HepG2 (cell line): ENCODE measurements around the gene CAMSAP1. TPM values are rescaled to one million over a fixed set of nuclear protein-coding genes. Genes with fewer than 3 reads are reported as not detected.

Experiments used
- ATAC-seq: fragments of 200-7000 bp; cut with Tn5 transposase; 3 replicates; pipeline ENCODE4 v1.9.1; 2020; ENCODE audit warnings: mild to moderate bottlenecking, moderate library complexity
- BruUV-seq: library from RNA; stranded (reverse); fragments of 400-500 nt; replicated peaks from 2 replicates; lab custom pipeline; 2021; lab: Mats Ljungman, UMichigan
- CTCF ChIA-PET: fragments of 300-600 bp; formaldehyde crosslinking; extraction: SDS; loops from one replicate; lab custom pipeline; 2021; ENCODE audit warnings: low total read pairs, inconsistent platforms, low intra/inter-chr PET ratio; lab: Yijun Ruan, JAX
- POLR2A ChIA-PET: fragments of 350-600 bp; sonication (Branson Sonifier 250); formaldehyde crosslinking; loops from one replicate; lab custom pipeline; 2020; ENCODE audit warnings: antibody characterized with exemption, inconsistent platforms; lab: Yijun Ruan, JAX
- DNase-seq: peaks from one replicate; pipeline ENCODE4 v3.0.0-alpha.2; 2015; ENCODE audit warnings: low spot score
- FAIRE-seq: peaks from 3 replicates; lab custom pipeline; 2011; peaks lifted over from hg19 to GRCh38; lab: Jason Lieb, UNC
- H2AFZ ChIP-seq: one replicate; pipeline ENCODE4 v1.6.1; 2011; ENCODE audit warnings: low read length, inconsistent platforms
- H3K27ac ChIP-seq: fragments of 300-600 bp; 3 replicates; pipeline ENCODE4 v1.8.0; 2011; ENCODE audit warnings: mixed run types, mild to moderate bottlenecking, mixed read lengths, low read length, inconsistent platforms; ENCODE audit not compliant: insufficient read depth; ENCODE audit errors: extremely low read length
- H3K27me3 ChIP-seq, 2 experiments: fragments of 200-600 bp in 1 of 2; 2 replicates in 1 of 2; 3 replicates in 1 of 2; pipeline versions ENCODE4 v1.6.0 to v1.8.0; 2011; ENCODE audit warnings: low read length in 2 of 2, mild to moderate bottlenecking in 2 of 2, moderate library complexity in 2 of 2, inconsistent platforms in 1 of 2; ENCODE audit not compliant: insufficient read depth in 2 of 2, control insufficient read depth in 1 of 2
- H3K36me3 ChIP-seq, 2 experiments: fragments of 200-600 bp in 1 of 2; replicated peaks in 1 of 2; 2 replicates in 1 of 2; 3 replicates in 1 of 2; pipeline versions ENCODE4 v1.5.1 to v1.8.0; 2011; ENCODE audit warnings: low read length in 2 of 2, inconsistent platforms in 1 of 2; ENCODE audit not compliant: insufficient read depth in 2 of 2, control insufficient read depth in 1 of 2
- H3K4me1 ChIP-seq: 2 replicates; pipeline ENCODE4 v1.5.1; 2012; ENCODE audit warnings: low read length, inconsistent platforms; ENCODE audit not compliant: insufficient read depth
- H3K4me2 ChIP-seq: 2 replicates; pipeline ENCODE4 v1.6.0; 2011; ENCODE audit warnings: low read depth, low read length, inconsistent platforms
- H3K4me3 ChIP-seq, 3 experiments: fragments of 200-600 bp in 1 of 3; sonication (generic), shearing (Covaris generic) in 1 of 3; replicated peaks in 1 of 3; 2 replicates each; pipeline ENCODE4 v1.5.1; 2011 to 2016; ENCODE audit warnings: low read length in 3 of 3, inconsistent platforms in 2 of 3, low read depth in 2 of 3, mild to moderate bottlenecking in 2 of 3, control low read depth in 1 of 3, mixed read lengths in 1 of 3; ENCODE audit not compliant: insufficient read depth in 1 of 3
- H3K79me2 ChIP-seq: one replicate; pipeline ENCODE4 v1.6.1; 2011; ENCODE audit warnings: low read length, inconsistent platforms; ENCODE audit not compliant: insufficient read depth
- H3K9ac ChIP-seq: 2 replicates; pipeline ENCODE4 v1.6.0; 2011; ENCODE audit warnings: mild to moderate bottlenecking, low read depth, low read length, inconsistent platforms; ENCODE audit not compliant: insufficient read depth
- H3K9me3 ChIP-seq: 2 replicates; pipeline ENCODE4 v1.5.1; 2012; ENCODE audit warnings: mild to moderate bottlenecking, low read length
- H4K20me1 ChIP-seq: 2 replicates; pipeline ENCODE4 v1.6.0; 2011; ENCODE audit warnings: inconsistent platforms, mild to moderate bottlenecking, low read length, moderate library complexity; ENCODE audit not compliant: insufficient read depth
- DMTF1 ChIP-seq: sonication (generic); formaldehyde crosslinking; IDR thresholded peaks from 2 replicates; pipeline ENCODE4 v1.4.0; 2020; ENCODE audit warnings: mild to moderate bottlenecking, missing genetic modification reagents
- EEA1 ChIP-seq: sonication (generic); formaldehyde crosslinking; IDR thresholded peaks from 2 replicates; pipeline ENCODE4 v1.5.1; 2020; ENCODE audit warnings: mild to moderate bottlenecking, missing genetic modification reagents, borderline replicate concordance
- HDAC2 ChIP-seq: sonication (generic); formaldehyde crosslinking; IDR thresholded peaks from 2 replicates; pipeline ENCODE4 v1.4.0; 2020; ENCODE audit warnings: missing genetic modification reagents
- HMGA1 ChIP-seq: sonication (generic); formaldehyde crosslinking; conservative IDR thresholded peaks from 2 replicates; pipeline ENCODE4 v1.4.0; 2020; ENCODE audit warnings: missing genetic modification reagents
- MED1 ChIP-seq: sonication (generic); formaldehyde crosslinking; IDR thresholded peaks from 2 replicates; pipeline ENCODE4 v1.4.0; 2020; ENCODE audit warnings: missing genetic modification reagents
- MYPOP ChIP-seq: sonication (generic); formaldehyde crosslinking; IDR thresholded peaks from 2 replicates; pipeline ENCODE4 v1.8.1; 2023; ENCODE audit warnings: mild to moderate bottlenecking, moderate library complexity, missing genetic modification reagents
- ZFX ChIP-seq: sonication (generic); formaldehyde crosslinking; IDR thresholded peaks from 2 replicates; pipeline ENCODE4 v1.4.0; 2020; ENCODE audit warnings: mild to moderate bottlenecking, low read depth, missing genetic modification reagents, moderate library complexity
- ZKSCAN5 ChIP-seq: sonication (generic); formaldehyde crosslinking; IDR thresholded peaks from 2 replicates; pipeline ENCODE4 v1.5.1; 2020; ENCODE audit warnings: mild to moderate bottlenecking, missing genetic modification reagents
- ZNF225 ChIP-seq: sonication (generic); formaldehyde crosslinking; IDR thresholded peaks from 2 replicates; pipeline ENCODE4 v1.4.0; 2020; ENCODE audit warnings: mild to moderate bottlenecking, missing genetic modification reagents
- ZNF280B ChIP-seq: sonication (generic); formaldehyde crosslinking; IDR thresholded peaks from 2 replicates; pipeline ENCODE4 v1.5.0; 2020; ENCODE audit warnings: missing genetic modification reagents, mild to moderate bottlenecking, borderline replicate concordance
- ZNF350 ChIP-seq: sonication (generic); formaldehyde crosslinking; IDR thresholded peaks from 2 replicates; pipeline ENCODE4 v1.4.0; 2020; ENCODE audit warnings: mild to moderate bottlenecking, low read depth, missing genetic modification reagents, borderline replicate concordance
- ZNF570 ChIP-seq: sonication (generic); formaldehyde crosslinking; IDR thresholded peaks from 2 replicates; pipeline ENCODE4 v1.4.0; 2020; ENCODE audit warnings: mild to moderate bottlenecking, missing genetic modification reagents, borderline replicate concordance
- ZNF703 ChIP-seq: sonication (generic); formaldehyde crosslinking; IDR thresholded peaks from 2 replicates; pipeline ENCODE4 v1.5.1; 2020; ENCODE audit warnings: missing genetic modification reagents, mild to moderate bottlenecking, moderate library complexity, borderline replicate concordance
- ZNF782 ChIP-seq: sonication (generic); formaldehyde crosslinking; IDR thresholded peaks from 2 replicates; pipeline ENCODE4 v1.4.0; 2020; ENCODE audit warnings: missing genetic modification reagents, mild to moderate bottlenecking, borderline replicate concordance
- WGBS: methylation state at CpG from one replicate; pipeline ENCODE4 v1.1.6; 2017; ENCODE audit warnings: low lambda C conversion rate; 5-methylcytosine and 5-hydroxymethylcytosine counted together
- in situ Hi-C: cut with HindIII; loops from 2 replicates; pipeline ENCODE4 v1.10.0; 2017; ENCODE audit warnings: low pct_unique_long_range_greater_than_20kb; ENCODE audit not compliant: extremely low pct_ligation_motif_present
- intact Hi-C: fragments of 100-400 bp; cut with micrococcal nuclease; formaldehyde crosslinking; loops from one replicate; pipeline ENCODE4 v1.10.0; 2022; ENCODE audit not compliant: unreplicated experiment
- polyA plus RNA-seq, 8 experiments: library from polyadenylated mRNA; depleted of rRNA in 3 of 8; stranded (reverse) in 7 of 8; unstranded in 1 of 8; fragments of >200 nt; fragmentation: Illumina TruSeq in 4 of 8; extraction: Trizol in 4 of 8; gene quantifications; 2 replicates each; pipeline versions ENCODE4 v1.2.1 to v1.2.3, GENCODE V29; 2011 to 2016; ENCODE audit warnings: low read depth in 4 of 8, missing spikeins in 1 of 8, mixed read lengths in 1 of 8; ENCODE audit not compliant: insufficient read depth in 1 of 8
- total RNA-seq, 5 experiments: library from RNA; depleted of rRNA; stranded (reverse); fragments of >200 nt; fragmentation: Illumina TruSeq; extraction: Trizol; gene quantifications; 2 replicates each; pipeline ENCODE4 v1.2.3, GENCODE V29; 2016; ENCODE audit warnings: low read depth in 1 of 5

The CAMSAP1 gene
- total and polyA plus RNA-seq, 2 of the 13 experiments (the other 11 are each of a cell fraction or from before 2014, with no cell fraction given) = 3.8 to 12.4 TPM

GRCh38 chr9:135839516-135839915 is 67.8 kb downstream of the CAMSAP1 start:
- BruUV-seq = no TSS peak
- TF ChIP-seq DMTF1 (CRISPR knock-in tag) (no peak), MED1 (CRISPR knock-in tag) (no peak), EEA1 (CRISPR knock-in tag) (no peak), MYPOP (CRISPR knock-in tag) (no peak), ZFX (CRISPR knock-in tag) (no peak), ZNF703 (CRISPR knock-in tag) (no peak), ZNF782 (no peak), ZNF570 (CRISPR knock-in tag) (no peak), ZKSCAN5 (CRISPR knock-in tag) (no peak), ZNF350 (CRISPR knock-in tag) (no peak), ZNF280B (CRISPR knock-in tag) (no peak), ZNF225 (CRISPR knock-in tag) (no peak), HMGA1 (CRISPR knock-in tag) (no peak), HDAC2 (CRISPR knock-in tag) (no peak)
- Histone ChIP-seq H3K27ac (no peak overlapping the region), H3K27me3 (no peaks in the 10 kb centered on the region), H3K4me2 (no peak overlapping the region), H3K9ac (no peak overlapping the region), H3K9me3 (no peaks in the 10 kb centered on the region), H3K4me1 (no peaks in the 10 kb centered on the region), H3K4me3 (no peak overlapping the region), H4K20me1 (no peaks in the 10 kb centered on the region), H3K79me2 (no peaks in the 10 kb centered on the region), H3K36me3 (peaks cover 0 to 11% of the 10 kb centered on the region in 2 experiments; a peak in 4 of 5 replicates), H2AFZ (no peak overlapping the region)
- CTCF ChIA-PET = no interaction called here
- POLR2A ChIA-PET = no interaction called here
- in situ Hi-C loops (no loop called here), intact Hi-C loops (no loop called here)
- FAIRE-seq (no peak), DNase-seq (no peak), ATAC-seq (no peak)
- WGBS = 100% methylated on average over 5 of the region's 11 CpGs
